NT2/D1 (cell line): ENCODE data around the gene GLRX.

Experiments
- DNase-seq: peaks from one replicate; pipeline ENCODE4 v3.0.0-alpha.2; 2011; ENCODE audit warnings: low read depth, low spot score
- H3K27me3 ChIP-seq: 2 replicates; pipeline ENCODE4 v1.6.0; 2011; ENCODE audit warnings: mild to moderate bottlenecking; ENCODE audit not compliant: insufficient read length, insufficient read depth
- H3K36me3 ChIP-seq: 2 replicates; pipeline ENCODE4 v1.6.1; 2011; ENCODE audit warnings: mild to moderate bottlenecking, low read length, mixed read lengths; ENCODE audit not compliant: insufficient read depth, insufficient read length
- H3K4me1 ChIP-seq: 2 replicates; pipeline ENCODE4 v1.5.1; 2011; ENCODE audit not compliant: insufficient read depth, insufficient read length
- H3K4me3 ChIP-seq: 2 replicates; pipeline ENCODE4 v1.5.1; 2011; ENCODE audit warnings: low read depth; ENCODE audit not compliant: insufficient read length
- H3K9ac ChIP-seq: 2 replicates; pipeline ENCODE4 v1.6.0; 2011; ENCODE audit warnings: low read depth; ENCODE audit not compliant: insufficient read length
- H3K9me3 ChIP-seq: 2 replicates; pipeline ENCODE4 v1.5.1; 2011; ENCODE audit warnings: mild to moderate bottlenecking, low read length; ENCODE audit not compliant: insufficient read depth
- SUZ12 ChIP-seq: IDR thresholded peaks from 2 replicates; pipeline ENCODE4 v1.6.1; 2011; ENCODE audit not compliant: insufficient read length, insufficient read depth; ENCODE audit errors: extremely low read depth
- YY1 ChIP-seq: IDR thresholded peaks from 2 replicates; pipeline ENCODE4 v1.6.1; 2011; ENCODE audit not compliant: insufficient read length, insufficient read depth
- ZNF274 ChIP-seq: IDR thresholded peaks from 2 replicates; pipeline ENCODE4 v1.6.1; 2011; ENCODE audit warnings: mild to moderate bottlenecking, low read depth, low read length

The GLRX gene

GRCh38 chr5:95808686-95809413 lies 13.7 kb downstream of the GLRX start:
- Histone ChIP-seq H3K36me3 (no peaks in the 10 kb centered on the region), H3K9ac (no peak overlapping the region), H3K27me3 (no peaks in the 10 kb centered on the region), H3K9me3 (peaks cover 7% of the 10 kb centered on the region; the same call in 1 of the 2 replicates), H3K4me3 (no peak overlapping the region), H3K4me1 (peaks cover 3% of the 10 kb centered on the region)
- no peak for TF ChIP-seq SUZ12
- TF ChIP-seq ZNF274 = no peak
- TF ChIP-seq YY1 = no peak
- no peak for DNase-seq

GRCh38 chr5:95808013-95808685 lies 14.4 kb downstream of the GLRX start:
- TF ChIP-seq SUZ12 (no peak), ZNF274 (no peak), YY1 (no peak)
- no peak for DNase-seq
- no peaks in the 10 kb centered on the region for H3K36me3 ChIP-seq
- H3K27me3 ChIP-seq = no peaks in the 10 kb centered on the region
- H3K4me3 ChIP-seq = no peak overlapping the region
- peaks cover 3% of the 10 kb centered on the region for H3K4me1 ChIP-seq
- no peak overlapping the region for H3K9ac ChIP-seq
- H3K9me3 ChIP-seq = peaks cover 7% of the 10 kb centered on the region; the same call in 1 of the 2 replicates

GRCh38 chr5:95806687-95807086 lies 15.8 kb downstream of the GLRX start:
- no peak for TF ChIP-seq ZNF274
- Histone ChIP-seq H3K36me3 (no peaks in the 10 kb centered on the region), H3K4me3 (no peak overlapping the region), H3K27me3 (no peaks in the 10 kb centered on the region), H3K9me3 (peaks cover 7% of the 10 kb centered on the region; the same call in 1 of the 2 replicates), H3K9ac (no peak overlapping the region), H3K4me1 (peaks cover 3% of the 10 kb centered on the region)
- no peak for DNase-seq

GRCh38 chr5:95804736-95805539 lies 17.6 kb downstream of the GLRX start:
- Histone ChIP-seq H3K36me3 (no peaks in the 10 kb centered on the region), H3K9ac (no peak overlapping the region), H3K27me3 (no peaks in the 10 kb centered on the region), H3K4me1 (peaks cover 3% of the 10 kb centered on the region), H3K4me3 (no peak overlapping the region), H3K9me3 (peaks cover 7% of the 10 kb centered on the region; the same call in 1 of the 2 replicates)
- no peak for TF ChIP-seq ZNF274
- no peak for TF ChIP-seq SUZ12
- TF ChIP-seq YY1 = no peak
- DNase-seq = no peak

GRCh38 chr5:95803271-95804148 lies 19.0 kb downstream of the GLRX start:
- no peak for DNase-seq
- Histone ChIP-seq H3K27me3 (no peaks in the 10 kb centered on the region), H3K36me3 (no peaks in the 10 kb centered on the region), H3K4me3 (no peak overlapping the region), H3K9me3 (peaks cover 7% of the 10 kb centered on the region; the same call in 1 of the 2 replicates), H3K9ac (no peak overlapping the region), H3K4me1 (peaks cover 3% of the 10 kb centered on the region)
- no peak for TF ChIP-seq SUZ12
- no peak for TF ChIP-seq YY1
- TF ChIP-seq ZNF274 = no peak

GRCh38 chr5:95801961-95802360 lies 20.6 kb downstream of the GLRX start:
- Histone ChIP-seq H3K4me3 (no peak overlapping the region), H3K9me3 (peaks cover 7% of the 10 kb centered on the region; the same call in 1 of the 2 replicates), H3K9ac (no peak overlapping the region), H3K4me1 (no peaks in the 10 kb centered on the region), H3K27me3 (no peaks in the 10 kb centered on the region), H3K36me3 (no peaks in the 10 kb centered on the region)
- TF ChIP-seq YY1 = no peak
- TF ChIP-seq SUZ12 = no peak
- TF ChIP-seq ZNF274 = no peak
- DNase-seq = no peak
